Activated CD8-positive, alpha-beta memory T cell treated with anti-CD3 and anti-CD28 coated beads, Interleukin-2, amount 50 U/mL, for 48 hours (primary cell): ENCODE results near the gene TBL1X.

ENCODE experiments used
- DNase-seq: peaks from one replicate; pipeline ENCODE4 v3.0.0-alpha.2; 2020

The TBL1X gene

DNA sequence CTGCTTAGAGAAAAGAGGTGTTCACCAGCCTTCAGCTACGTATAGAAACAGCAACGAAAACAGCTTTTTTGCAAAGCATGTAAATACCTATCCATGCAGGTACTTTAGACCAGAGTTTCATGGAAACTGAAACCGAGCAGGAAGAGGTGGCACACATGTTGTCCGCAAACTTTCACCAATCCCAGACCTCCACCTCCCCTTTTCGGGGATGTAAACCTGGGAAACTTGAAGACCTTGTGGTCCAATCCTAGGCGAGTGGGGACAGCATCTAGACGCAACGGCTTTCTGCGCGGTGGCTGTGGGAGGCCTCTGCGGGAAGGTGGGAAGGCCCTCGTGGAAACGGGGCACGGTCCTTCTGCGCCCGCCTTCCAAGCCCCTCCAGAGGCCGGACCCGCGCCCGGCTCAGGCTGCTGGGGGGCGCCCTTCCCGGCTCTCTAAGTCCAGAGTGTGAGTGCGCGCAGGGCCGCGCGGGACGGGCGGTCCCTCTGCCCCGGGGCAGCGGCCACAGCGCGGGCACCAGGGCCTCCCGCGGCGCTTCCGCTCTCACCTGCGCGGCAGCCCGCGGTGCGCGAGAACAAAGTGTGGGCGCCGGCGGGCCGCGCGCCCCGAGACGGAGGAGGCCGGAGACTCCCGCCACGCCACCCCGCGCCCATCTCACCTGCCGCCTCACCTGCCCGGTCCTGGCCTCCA, 320.5 kb downstream of the TBL1X start:
- no peak for DNase-seq

DNA sequence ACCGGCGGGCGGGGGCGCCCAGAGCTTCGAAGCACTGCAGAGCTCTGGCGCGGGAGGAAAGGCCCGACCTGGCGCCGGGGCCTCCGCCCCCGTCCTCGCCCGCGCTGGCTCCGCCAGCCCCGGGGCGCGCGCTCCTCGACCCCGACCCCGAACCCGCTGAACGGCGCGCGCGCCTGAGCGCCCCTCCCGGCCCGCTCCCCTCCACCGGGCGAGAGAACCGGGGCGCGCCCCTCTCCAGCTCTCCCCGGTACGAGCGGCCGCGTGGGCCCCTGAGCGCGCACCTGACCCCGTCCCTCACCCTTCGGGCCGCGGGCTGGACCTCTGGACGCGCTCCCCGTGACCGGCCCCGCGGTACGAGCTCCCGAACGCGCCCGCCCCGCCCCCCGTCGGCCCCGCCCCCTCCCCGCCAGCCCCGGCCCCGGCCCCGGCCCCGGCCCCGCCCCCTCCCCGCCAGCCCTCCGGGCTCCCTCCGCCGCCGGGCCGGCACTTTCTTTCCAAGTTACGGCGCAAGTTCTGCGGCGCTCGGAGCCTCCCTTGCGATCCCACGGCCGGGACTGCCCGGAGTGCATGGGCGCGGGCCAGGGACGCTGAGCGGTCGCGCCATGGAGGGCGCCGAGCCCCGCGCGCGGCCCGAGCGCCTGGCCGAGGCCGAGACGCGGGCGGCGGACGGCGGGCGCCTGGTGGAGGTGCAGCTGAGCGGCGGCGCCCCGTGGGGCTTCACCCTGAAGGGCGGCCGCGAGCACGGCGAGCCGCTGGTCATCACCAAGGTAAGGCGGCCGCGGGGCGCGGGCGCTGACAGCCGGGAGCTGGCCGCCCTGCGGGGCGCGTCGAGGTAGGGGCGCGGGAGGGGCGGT, 321.3 kb downstream of the TBL1X start, which contains the start of gene SHROOM2:
Gene SHROOM2 (plus strand): TSS at position 486 of the 854 bp plus-strand sequence. CDS start 117 bp downstream, at position 603.
- DNase-seq, result no peak

DNA sequence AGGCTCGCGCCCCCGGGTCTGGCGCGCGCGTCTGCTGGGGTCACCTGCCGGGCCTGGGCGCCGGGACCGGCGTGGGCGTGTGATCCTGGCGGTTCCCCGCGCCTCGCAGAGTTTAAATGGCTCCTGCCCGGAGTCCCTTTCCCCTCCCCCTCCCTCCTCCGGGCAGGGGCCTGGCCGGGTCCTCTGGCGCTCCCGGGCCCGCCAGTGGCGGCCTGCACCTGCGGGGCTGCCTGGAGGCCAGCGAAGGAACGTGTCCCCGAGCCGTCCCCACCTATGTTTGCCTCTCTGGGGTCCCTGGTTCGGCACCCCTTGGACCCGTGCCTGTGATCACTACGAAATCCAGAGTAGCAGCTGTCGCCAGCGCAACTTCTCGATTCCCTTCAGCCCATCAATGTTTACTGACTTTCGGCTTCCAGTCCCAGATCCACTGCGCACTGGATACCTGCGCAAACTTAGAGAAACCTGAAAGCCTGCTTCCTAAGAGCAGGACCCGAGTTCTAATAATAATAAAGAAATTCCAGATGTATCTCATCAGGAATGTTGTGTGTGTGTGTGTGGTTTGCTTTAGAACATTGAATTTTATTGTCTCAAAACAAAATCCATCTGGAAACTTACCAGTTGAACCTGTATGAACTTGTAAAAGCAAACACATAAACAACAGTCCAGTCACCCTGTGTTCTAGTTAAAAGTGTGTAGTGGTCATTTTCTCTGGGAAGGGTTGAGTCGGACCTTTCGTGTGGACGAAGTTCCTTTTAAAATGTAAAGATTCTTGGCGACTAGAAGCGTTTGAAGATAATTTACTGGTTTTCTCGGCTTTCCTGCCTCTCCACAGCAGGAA, 322.2 kb downstream of the TBL1X start:
- no peak for DNase-seq

DNA sequence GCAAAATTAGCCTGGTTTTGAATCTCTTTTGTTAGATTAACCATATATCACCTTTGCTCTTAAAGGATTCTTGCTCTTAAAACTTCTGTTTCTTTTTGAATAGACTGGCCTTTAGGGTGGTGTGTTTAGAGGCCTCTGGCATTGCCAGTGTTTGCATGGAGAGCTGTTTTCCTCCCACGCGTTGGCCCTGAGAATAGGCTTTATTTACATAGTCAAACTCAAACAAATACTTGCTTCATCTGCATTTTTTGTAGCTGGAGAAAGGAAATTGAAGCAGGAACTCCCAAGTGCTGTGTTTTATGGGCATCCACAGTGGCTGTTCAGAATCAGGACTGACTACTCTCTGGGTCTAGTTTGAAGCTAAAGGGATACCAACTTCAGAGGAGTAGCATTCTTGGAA, 324.1 kb downstream of the TBL1X start:
- no peak for DNase-seq

DNA sequence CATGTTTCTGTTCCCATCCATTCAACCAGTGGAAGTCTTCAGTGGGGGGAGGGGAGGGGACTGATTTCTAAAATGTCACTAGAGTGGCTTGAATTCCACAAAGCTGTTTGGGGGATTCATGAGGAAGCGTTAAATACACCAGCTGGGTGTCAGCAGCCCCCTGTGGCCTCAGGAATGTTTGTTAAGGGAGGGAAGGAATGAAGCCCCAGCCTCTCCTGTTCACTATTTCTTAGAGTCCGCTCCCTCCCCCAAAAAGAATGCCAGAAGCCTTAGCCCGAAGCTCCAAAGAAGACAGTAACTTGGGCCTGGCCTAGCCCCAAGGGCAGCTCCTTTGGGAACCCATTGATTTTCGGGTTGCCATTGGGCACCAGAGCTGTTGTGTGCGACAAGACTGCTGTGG, 324.7 kb downstream of the TBL1X start:
- DNase-seq, result no peak
